BE2C (cell line): ENCODE results near the gene GAST.
A peak's percentile ranks its signal among the peaks of the same experiment; 100 is the strongest.

Experiments used
- DNase-seq: peaks from one replicate; pipeline ENCODE4 v3.0.0-alpha.2; 2020
- H3K27me3 ChIP-seq: fragments of 250-450 bp; sonication (Bioruptor Pico); 2 replicates; pipeline ENCODE4 v1.5.1; 2020; ENCODE audit warnings: mild to moderate bottlenecking
- H3K36me3 ChIP-seq: fragments of 250-450 bp; sonication (Bioruptor Pico); 2 replicates; pipeline ENCODE4 v1.5.1; 2020; ENCODE audit warnings: mild to moderate bottlenecking
- H3K4me1 ChIP-seq: fragments of 250-450 bp; sonication (Bioruptor Pico); 2 replicates; pipeline ENCODE4 v1.5.1; 2020
- H3K4me3 ChIP-seq: 2 replicates; pipeline ENCODE4 v1.5.1; 2011; ENCODE audit warnings: low read depth, low read length
- H3K9me3 ChIP-seq: fragments of 250-450 bp; sonication (Bioruptor Pico); 2 replicates; pipeline ENCODE4 v1.5.1; 2020
- TF ChIP-seq, protein P1 (sequence below): IDR thresholded peaks from 2 replicates; pipeline ENCODE4 v1.5.1; 2012; ENCODE audit warnings: mild to moderate bottlenecking, low read depth, low read length

Gene GAST

DNA sequence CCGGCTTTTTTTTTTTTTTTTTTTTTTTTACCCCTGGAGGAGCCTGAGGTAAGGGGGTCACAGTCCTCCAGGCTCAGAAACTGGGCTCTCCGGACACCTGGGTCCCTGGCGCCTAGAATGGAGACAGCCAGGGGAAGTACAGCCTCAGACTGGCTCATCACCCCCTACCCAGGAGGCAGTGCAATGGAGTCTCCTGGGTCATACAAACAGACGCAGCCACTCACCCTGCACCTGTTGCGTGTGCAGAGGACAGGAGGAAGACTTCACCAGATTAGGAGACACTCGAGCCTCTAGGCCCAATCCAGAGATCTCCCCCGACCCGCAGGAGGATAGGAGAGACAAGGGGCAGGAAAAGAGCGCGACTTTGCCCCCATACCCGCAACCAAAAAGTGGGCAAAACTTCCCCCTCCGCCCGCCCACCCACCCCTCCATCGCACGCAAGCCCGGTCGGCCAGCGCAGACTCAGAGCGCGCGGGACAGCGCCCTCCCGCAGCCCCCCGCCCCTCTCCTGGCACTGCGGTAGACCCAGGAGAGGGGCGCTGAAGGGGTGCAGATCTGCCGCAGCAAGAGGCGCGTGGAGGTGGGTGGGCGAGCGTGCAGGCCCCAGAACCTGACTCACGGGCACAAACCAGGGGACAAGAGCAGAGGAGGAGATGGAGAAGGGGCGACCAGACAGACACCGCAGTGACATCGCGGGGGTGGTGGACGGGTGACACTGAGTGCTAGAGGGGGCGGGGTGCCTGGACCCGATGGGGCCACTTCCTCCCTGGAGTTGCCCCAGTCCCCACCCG, 21.4 kb downstream of the GAST start:
- Histone ChIP-seq H3K4me1 (peaks cover 5% of the 10 kb centered on the region), H3K9me3 (no peaks in the 10 kb centered on the region), H3K4me3 (peak overlapping the region; percentile 52), H3K36me3 (no peaks in the 10 kb centered on the region), H3K27me3 (peaks cover 64% of the 10 kb centered on the region)
- DNase-seq, result no peak
- TF ChIP-seq, protein P1, sequence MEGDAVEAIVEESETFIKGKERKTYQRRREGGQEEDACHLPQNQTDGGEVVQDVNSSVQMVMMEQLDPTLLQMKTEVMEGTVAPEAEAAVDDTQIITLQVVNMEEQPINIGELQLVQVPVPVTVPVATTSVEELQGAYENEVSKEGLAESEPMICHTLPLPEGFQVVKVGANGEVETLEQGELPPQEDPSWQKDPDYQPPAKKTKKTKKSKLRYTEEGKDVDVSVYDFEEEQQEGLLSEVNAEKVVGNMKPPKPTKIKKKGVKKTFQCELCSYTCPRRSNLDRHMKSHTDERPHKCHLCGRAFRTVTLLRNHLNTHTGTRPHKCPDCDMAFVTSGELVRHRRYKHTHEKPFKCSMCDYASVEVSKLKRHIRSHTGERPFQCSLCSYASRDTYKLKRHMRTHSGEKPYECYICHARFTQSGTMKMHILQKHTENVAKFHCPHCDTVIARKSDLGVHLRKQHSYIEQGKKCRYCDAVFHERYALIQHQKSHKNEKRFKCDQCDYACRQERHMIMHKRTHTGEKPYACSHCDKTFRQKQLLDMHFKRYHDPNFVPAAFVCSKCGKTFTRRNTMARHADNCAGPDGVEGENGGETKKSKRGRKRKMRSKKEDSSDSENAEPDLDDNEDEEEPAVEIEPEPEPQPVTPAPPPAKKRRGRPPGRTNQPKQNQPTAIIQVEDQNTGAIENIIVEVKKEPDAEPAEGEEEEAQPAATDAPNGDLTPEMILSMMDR, result no peak

DNA sequence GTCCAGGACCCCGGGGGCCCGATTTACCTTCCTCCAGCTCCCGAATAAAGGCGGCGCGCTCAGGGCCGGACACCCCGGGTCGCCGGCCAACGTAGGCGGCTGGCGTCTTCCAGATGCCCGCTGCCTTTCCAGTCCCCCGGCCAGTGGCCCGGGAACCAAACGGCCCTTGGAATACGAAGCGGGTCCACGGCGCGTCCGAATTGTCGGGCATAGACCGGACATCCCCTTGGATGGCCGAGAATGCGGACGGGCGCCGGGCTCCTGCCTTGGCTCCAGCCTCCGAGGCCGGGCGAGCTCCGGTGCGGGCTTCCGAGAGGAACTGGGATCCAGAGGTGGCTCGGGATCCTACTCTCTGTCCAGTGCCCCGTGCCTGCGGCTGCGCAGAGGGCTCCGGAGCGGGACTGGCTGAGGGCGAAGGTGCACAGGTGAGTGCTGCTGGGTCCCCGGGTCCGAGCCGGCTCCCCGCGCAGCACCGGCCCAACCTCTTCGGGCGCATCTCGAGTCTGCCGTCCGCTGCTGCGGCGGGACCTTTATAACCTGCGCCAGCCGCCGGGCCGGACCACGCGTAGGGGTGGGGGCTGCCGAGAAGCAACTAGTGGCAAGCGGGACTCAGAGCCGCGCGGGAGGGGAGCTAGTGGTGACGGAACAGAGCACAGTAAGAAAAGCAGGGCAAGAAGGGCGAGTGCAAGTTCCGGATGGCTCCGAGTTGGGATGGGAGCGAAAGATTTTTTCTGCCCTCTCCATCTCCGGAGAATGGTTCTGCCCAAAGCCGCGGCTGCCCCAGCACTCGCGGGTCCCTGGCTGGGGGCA, 22.2 kb downstream of the GAST start, which contains the start of gene HAP1:
Gene HAP1 (minus strand): TSS at position 505 of the 810 bp plus-strand sequence. CDS start 9 bp downstream, at position 496.
- no peaks in the 10 kb centered on the region for H3K9me3 ChIP-seq
- TF ChIP-seq, protein P1, result no peak
- peak within 1 kb of the TSS; percentile 52 for H3K4me3 ChIP-seq
- no peaks in the 10 kb centered on the region for H3K36me3 ChIP-seq
- H3K27me3 ChIP-seq, result peaks cover 64% of the 10 kb centered on the region
- H3K4me1 ChIP-seq, result peaks cover 5% of the 10 kb centered on the region
- peak; percentile 48 for DNase-seq

DNA sequence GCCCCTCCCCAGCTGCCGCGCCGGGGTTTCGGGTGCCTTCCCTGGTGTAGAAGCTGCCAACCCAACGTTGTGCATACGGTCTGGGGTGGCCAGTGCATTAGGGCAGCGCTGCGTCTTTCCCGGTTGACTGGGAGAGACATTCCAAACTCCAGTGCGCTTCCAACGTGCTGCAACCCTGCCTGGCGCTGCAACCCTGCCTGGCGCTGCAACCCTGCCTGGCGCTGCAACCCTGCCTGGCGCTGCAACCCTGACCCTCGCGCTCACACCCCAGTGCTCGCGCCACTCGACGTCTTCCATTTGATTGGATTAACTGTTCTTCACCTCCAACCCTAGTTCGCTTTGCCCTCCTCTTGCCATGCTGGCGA, 22.8 kb downstream of the GAST start:
- no peaks in the 10 kb centered on the region for H3K36me3 ChIP-seq
- no peak for DNase-seq

GRCh38 chr17:41735744-41736143, 23.6 kb downstream of the GAST start:
- Histone ChIP-seq H3K27me3 (peaks cover 61% of the 10 kb centered on the region), H3K9me3 (no peaks in the 10 kb centered on the region), H3K4me1 (peaks cover 5% of the 10 kb centered on the region), H3K36me3 (no peaks in the 10 kb centered on the region), H3K4me3 (no peak overlapping the region)
- DNase-seq, result no peak
- TF ChIP-seq, protein P1, result no peak

More for the DNA sequence above, 22.8 kb downstream of the GAST start:
- Histone ChIP-seq H3K4me1 (peaks cover 5% of the 10 kb centered on the region), H3K27me3 (peaks cover 64% of the 10 kb centered on the region), H3K4me3 (peak overlapping the region; percentile 52), H3K9me3 (no peaks in the 10 kb centered on the region)
- TF ChIP-seq, protein P1, result no peak

- TF ChIP-seq, protein P1, result no peak
- Histone ChIP-seq H3K4me1 (peaks cover 5% of the 10 kb centered on the region), H3K27me3 (peaks cover 50% of the 10 kb centered on the region), H3K4me3 (no peak overlapping the region), H3K9me3 (no peaks in the 10 kb centered on the region), H3K36me3 (no peaks in the 10 kb centered on the region)
- DNase-seq, result no peak
Measured at GRCh38 chr17:41736983-41737679, 25.0 kb downstream of the GAST start.
